ENCODE measurements around the gene ARHGEF4. TPM values are rescaled to one million over a fixed set of nuclear protein-coding genes. Genes with fewer than 3 reads are reported as not detected.
"Not testable (repeated sequence)": the region's sequence is repeated elsewhere in the genome, so short reads cannot be mapped to it uniquely, and the experiment has no call there.

Gene ARHGEF4
- total RNA-seq, 1 donor from 2014 or later: 9.4 TPM

DNA sequence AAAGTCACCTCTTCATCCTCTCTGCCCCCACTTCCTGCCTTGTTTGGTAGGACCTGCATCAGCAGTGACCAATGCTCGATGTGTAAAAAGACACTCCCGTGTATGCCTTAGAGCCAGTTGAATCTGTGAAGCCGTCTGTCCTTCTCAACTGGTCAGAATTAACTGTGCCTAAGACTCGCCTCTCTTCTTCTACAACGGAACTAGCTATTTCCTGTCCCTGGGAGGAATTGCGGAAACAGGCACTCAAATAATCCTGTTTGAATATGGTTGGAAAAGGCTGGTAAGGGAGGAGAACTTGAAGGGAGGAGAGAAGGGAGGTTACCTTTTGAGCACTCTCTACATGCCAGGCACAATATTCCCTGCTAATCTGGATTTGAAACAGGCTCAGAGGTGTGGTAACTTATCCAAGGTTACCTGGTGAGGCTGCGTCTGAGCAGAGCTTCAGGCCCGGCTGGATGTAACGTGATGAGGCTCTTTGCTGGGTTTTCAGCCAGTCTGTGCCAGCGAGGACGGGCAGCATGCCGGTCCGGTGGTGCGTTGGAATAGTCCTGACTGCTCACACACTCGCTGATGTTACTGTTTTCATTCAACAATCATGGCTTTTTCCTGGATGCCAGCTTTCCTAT, 129.5 kb downstream of the ARHGEF4 start:
- DNase-seq (ENCODE audit: low spot score): no peak

DNA sequence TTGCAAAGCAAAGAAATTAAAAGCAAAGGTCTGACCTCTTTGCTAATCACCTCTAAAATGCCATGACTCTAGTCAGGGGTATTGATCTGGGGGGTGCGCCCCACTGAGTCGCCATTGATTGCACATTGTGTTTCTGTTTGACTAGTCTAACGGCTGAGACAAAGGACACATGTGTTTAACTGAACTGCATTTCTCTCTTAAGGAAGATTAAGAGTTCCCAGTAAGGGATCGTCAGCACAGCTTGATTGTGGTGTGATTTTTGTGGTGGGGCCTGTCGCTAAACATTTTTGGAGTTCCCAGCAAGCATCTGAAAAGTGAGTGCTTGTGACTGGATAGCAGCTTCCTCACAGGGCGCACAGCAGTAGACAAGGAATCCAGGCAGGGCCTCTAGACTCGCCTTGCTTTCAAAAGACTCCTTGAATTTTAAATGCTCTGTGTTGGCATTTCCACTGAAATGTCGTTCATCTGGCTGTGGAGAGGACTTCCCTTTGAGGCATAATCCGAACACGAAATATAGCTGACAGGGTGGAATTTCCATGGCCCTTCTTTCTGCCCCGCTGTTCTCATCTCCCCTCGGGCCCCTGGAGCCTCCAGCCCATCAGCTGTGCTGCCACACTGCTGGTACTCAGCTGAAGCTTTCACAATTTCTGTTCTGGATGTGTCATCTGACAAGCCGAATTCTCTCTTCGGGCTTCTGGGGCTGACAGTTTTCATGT, 130.2 kb downstream of the ARHGEF4 start:
- no peak for DNase-seq (ENCODE audit: low spot score)

GRCh38 chr2:130972410-130972809, 135.7 kb downstream of the ARHGEF4 start:
- no peak for DNase-seq (ENCODE audit: low spot score)

- no peak for DNase-seq (ENCODE audit: low spot score)
These were observed 139.0 kb downstream of the ARHGEF4 start for GRCh38 chr2:130975729-130976128.

DNA sequence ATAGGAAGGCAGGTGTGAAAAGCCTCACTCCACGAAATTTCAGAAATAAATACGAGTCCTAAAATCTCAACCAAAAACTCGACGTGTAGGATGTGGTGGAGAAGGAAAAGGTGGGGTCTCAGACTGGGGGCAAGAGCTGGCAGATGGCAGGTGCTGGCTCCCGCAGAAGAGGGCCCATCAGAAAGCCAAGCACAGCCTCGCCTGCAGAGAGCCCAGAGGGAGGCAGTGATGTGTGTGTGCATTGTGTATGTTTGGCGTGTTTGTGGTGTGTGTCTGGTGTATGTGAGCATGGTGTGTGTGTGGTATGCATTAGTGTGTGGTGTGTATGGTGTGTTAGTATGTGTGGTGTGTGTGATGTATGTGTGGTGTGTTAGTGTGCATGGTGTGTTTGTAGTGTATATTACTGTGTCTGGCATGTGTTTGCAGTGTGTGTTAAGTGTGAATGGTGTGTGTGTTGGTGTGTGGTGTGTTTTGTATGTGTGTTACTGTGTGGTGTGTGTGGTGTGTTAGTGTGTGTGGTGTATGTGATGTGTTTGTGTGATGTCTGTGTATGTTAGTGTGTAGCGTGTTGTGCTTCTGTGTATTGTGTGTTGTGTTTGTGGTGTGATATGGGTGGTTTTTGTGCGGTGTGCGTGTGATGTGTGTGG, 140.0 kb downstream of the ARHGEF4 start:
- DNase-seq (ENCODE audit: low spot score): no peak

- no peak for DNase-seq (ENCODE audit: low spot score)
These were observed 140.8 kb downstream of the ARHGEF4 start for GRCh38 chr2:130977461-130978050.

DNA sequence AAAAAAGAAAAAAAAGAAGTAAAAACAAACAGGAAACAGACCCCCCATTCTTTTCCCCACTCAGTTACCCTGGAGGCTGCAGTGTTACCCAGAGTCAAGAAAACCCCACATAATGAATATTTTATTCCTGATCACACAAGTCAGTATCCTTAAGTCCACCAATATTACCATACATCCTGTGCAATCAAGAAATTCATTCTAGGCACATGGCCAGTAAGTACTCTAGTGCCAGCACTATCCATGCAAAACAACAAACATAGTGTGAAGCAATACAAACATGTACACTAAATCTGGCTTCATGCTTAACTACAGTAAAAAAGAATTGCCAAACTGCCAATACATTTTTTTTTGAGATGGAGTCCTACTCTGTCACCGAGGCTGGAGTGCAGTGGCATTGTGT, 145.0 kb downstream of the ARHGEF4 start:
- no peak for DNase-seq (ENCODE audit: low spot score)

DNA sequence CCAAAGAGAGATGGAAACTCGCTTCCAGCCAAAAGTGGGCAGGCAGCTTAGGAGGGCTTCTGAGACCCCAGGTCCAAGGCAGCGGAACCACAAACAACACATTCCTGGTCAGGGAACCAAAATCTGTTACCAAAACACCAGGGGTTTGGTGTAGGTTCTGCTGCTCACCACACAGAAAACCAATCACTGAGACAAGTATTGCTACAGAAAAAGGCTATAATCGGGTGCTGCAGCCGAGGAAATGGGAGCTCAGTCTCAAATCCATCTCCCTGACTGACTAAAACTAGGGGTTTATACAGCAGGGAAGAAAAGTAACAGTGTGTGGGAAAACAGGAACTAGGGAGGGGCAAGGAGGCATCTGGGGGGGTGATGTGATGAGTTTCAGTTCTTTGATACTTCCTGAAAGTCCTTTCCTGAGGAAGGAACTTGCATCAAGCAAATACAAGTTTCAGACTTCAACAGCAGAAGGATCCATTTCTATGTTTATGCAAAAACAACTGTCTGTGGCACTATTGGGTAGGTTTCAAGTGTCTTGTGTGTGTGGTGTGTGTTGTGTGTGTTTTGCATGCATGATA, 148.6 kb downstream of the ARHGEF4 start:
- DNase-seq (ENCODE audit: low spot score): no peak

GRCh38 chr2:130985831-130986649, 149.3 kb downstream of the ARHGEF4 start:
- DNase-seq (ENCODE audit: low spot score): no peak

DNA sequence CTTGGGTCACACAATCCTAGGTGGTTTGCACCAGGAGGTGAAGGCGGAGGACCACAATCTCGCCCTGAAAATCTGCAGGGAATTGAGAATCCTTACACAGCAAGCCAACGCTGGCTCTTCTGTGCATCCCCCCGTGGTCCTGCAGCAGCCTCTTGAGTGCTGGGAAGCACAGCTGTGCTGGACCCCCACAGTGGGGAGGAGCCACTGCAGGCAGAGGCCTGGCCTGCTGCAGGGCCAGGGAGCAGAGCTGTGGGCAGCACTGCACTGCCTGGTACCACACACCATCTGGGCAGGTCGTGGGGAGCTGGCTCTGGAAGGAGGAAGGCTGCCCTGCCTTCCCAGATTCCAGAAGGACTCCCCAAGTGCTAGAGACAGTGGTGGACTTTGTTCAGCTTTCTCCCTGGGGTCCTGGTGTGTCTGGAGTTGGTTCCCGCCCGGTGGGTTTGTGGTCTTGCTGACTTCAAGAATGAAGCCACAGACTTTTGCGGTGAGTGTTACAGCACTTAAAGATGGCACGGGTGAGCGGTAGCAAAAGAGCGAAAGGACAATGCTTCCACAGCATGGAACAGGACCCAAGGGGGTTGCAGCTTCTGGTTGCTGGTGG, 150.3 kb downstream of the ARHGEF4 start:
- no peak for DNase-seq (ENCODE audit: low spot score)

DNA sequence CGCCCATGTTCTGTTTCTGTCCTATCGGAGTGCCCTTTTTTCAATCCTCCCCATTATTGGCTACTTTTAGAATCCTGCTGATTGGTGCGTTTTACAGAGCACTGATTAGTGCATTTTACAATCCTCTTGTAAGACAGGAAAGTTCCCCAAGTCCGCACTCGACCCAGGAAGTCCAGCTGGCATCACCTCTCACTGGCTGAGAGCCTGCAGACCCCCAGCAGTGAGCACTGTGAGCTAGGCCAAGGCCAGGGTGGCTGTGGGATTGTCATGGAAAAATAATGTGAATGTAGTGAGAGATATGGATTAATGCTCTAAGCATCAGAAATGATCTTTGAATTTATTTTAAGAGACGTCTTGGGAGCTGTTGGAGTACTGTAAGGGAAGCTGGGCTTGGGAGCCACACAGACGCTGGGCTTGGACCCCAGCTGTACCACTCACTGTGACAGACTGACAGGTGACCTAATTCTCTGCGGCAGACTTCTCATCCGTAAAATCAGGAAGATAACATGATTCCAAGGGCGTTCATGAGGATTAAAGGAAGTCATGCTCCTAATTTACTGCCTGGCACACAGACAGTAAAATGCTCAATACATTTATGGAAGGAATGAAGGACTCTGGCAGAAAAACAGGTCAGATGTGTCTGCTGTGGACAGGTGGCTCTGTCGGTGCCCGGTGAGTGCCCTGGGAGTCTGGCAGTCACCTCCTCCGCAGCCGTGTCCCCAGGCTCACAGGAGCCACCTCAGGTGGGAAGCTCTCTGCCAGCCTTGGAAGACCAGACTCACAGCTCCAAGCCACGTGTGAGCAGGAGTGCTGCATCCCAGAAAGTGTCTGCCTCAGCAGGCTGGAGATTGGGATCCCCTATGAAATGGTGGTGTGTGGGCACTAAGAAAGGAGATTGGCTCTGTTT, 151.1 kb downstream of the ARHGEF4 start:
- peak; percentile 22 for DNase-seq (ENCODE audit: low spot score)

DNA sequence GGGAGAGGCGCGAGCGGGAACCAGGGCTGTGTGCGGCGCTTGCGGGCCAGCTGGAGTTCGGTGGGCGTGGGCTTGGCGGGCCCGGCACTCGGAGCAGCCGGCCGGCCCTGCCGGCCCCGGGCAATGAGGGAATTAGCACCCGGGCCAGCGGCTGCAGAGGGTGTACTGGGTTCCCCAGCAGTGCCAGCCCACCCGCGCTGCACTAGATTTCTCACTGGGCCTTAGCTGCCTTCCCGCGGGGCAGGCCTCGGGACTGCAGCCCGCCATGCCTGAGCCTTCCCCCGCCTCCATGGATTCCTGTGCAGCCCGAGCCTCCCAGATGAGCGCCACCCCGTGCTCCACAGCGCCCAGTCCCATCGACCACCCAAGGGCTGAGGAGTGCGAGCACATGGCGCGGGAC, 154.7 kb downstream of the ARHGEF4 start:
- not testable (repeated sequence) for DNase-seq (ENCODE audit: low spot score)

- DNase-seq (ENCODE audit: low spot score): not testable (repeated sequence)
These were observed 155.3 kb downstream of the ARHGEF4 start for GRCh38 chr2:130992003-130992402.

- no peak for DNase-seq (ENCODE audit: low spot score)
These were observed 160.0 kb downstream of the ARHGEF4 start for GRCh38 chr2:130996691-130997090.

GRCh38 chr2:130997198-130997597, 160.5 kb downstream of the ARHGEF4 start:
- no peak for DNase-seq (ENCODE audit: low spot score)

DNA sequence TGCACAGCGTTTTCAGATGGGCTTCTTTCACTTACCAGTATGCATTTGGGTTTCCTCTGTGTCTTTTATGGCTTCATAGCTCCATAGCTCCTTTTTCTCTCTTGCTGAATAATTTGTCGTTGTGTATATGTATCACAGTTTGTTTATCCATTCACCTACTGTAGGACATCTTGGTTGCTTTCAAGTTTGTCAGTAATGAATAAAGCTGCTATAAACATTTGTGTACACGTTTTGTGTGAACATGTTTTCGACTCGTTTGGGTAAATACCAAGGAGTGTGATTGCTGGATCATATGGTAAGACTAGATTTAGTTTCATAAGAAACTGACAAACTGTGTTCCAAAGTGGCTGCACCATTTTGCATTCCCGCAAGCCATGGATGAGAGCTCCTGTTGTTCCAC, 161.8 kb downstream of the ARHGEF4 start:
- no peak for DNase-seq (ENCODE audit: low spot score)

DNA sequence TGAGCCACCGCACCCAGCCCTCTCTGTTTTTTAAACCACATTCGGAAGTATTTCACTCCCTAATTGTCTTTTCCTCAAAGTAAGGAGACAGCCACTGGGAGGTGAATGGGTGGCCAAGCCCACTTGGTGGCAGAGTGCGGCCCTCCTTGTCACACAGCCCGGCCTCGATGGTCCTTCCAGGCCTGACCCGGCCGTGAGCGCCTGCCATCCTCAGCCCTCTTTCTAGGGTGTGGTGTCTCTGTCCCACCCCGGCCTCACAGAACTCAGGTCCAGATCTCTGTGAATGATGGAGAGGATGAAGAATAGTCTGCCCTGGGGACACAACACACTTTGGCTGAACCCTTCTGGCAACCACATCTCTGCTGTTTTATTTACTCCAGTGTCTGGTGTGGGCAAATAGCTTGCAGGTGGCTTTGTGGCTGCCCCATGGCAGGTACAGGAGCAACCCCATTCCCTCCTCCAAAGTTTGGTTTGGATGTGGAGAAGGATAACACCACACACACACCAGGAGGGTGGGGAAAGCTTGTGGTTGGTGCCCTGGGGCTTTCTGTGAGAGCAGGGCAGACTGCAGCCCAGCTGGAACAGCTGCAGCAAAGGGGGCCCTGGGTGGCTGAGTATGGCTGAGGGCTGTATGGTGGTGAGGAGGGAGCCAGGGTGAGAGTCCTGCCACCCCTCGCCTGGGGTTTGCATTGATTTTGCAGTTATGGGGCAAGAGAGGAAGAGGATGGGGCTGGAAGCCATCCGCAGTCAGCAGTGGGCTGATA, 167.9 kb downstream of the ARHGEF4 start:
- DNase-seq (ENCODE audit: low spot score): no peak

- no peak for DNase-seq (ENCODE audit: low spot score)
These were observed 168.7 kb downstream of the ARHGEF4 start for GRCh38 chr2:131005216-131005935.

Data from mesenteric fat pad (tissue), 1 donor.